ENCODE data around the gene GNGT1.

DNA sequence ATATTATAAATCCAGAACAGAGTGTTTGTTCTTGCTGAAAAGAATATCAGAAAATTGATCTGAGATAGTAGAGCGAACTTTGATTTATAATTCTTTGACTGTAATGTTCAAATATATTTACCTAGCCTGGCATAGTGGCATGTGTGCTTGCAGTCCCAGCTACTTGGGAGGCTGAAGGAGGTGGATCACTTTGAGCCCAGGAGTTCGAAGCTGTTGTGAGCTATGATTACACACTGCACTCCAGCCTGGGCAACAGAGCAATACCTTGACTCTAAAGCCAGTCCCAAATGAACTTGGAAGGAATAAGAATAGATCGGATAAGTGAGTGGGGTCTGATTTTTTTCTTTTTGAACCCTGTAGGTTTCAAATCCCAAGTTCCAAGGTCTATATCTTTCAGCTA lies 38.7 kb downstream of the GNGT1 start:
- TF ChIP-seq, protein P1, sequence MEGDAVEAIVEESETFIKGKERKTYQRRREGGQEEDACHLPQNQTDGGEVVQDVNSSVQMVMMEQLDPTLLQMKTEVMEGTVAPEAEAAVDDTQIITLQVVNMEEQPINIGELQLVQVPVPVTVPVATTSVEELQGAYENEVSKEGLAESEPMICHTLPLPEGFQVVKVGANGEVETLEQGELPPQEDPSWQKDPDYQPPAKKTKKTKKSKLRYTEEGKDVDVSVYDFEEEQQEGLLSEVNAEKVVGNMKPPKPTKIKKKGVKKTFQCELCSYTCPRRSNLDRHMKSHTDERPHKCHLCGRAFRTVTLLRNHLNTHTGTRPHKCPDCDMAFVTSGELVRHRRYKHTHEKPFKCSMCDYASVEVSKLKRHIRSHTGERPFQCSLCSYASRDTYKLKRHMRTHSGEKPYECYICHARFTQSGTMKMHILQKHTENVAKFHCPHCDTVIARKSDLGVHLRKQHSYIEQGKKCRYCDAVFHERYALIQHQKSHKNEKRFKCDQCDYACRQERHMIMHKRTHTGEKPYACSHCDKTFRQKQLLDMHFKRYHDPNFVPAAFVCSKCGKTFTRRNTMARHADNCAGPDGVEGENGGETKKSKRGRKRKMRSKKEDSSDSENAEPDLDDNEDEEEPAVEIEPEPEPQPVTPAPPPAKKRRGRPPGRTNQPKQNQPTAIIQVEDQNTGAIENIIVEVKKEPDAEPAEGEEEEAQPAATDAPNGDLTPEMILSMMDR (IDR thresholded peaks at IDR 0.05) = no peak
- TF ChIP-seq POLR2A (IDR thresholded peaks at IDR 0.05) = no peak
